ENCODE results near the gene NFATC4.

Gene NFATC4

GRCh38 chr14:24342889-24343288 lies 25.1 kb upstream of the NFATC4 start:
- WGBS (ENCODE audit: extremely low coverage, insufficient coverage, low lambda C conversion rate) = no CpG with 5 or more reads among the region's 4 CpGs
- no peak overlapping the region for H3K4me3 ChIP-seq (ENCODE audit: low read length)

DNA sequence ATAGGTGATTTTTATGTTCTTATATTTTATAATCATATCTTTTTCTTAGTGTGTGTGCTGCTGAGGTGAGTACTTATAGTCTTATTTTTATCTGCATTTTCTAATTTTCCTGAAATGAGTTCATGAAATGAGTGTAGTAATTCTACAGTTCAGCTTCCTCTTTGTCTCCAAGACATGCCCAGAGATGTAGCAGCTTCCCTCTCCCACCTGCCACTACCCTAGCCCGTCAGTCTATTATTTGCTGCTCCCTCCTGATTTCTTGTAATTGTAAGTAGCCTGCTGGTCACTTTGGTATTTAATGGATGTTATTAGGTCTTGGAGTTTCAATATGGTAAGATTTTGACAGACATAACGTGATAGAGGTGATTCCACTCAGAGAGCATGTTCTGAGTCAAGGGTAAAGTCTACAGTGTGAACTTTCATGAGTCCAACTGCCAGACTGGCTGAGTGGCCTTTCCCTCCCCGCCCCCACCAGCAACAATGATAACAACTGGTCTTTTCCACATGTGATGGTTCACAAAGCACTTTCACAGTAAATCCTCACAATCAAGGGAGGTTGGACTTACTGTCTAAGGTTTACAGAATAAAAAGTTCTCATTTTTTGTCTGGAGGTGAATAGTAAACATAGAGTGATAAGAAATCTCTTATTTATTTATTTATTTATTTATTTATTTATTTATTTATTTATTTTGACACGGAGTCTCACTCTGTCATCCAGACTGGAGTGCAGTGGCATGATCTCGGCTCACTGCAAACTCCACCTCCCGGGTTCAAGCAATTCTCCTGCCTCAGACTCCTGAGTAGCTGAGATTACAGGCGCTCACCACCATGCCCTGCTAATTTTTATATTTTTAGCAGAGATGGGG lies 24.0 kb upstream of the NFATC4 start:
- WGBS (ENCODE audit: extremely low coverage, insufficient coverage, low lambda C conversion rate) = no CpG with 5 or more reads among the region's 7 CpGs
- no peak overlapping the region for H2BK15ac ChIP-seq (replicated peaks; ENCODE audit: low read depth)
- no peaks in the 10 kb centered on the region for H3K79me2 ChIP-seq (ENCODE audit: control insufficient read depth, insufficient read depth, low read length)
- H4K8ac ChIP-seq (ENCODE audit: low read depth, low read length) = no peak overlapping the region
- no peak overlapping the region for H4K5ac ChIP-seq (ENCODE audit: low read length)
- no peaks in the 10 kb centered on the region for H3K79me1 ChIP-seq (ENCODE audit: low read length)
- no peak overlapping the region for H3K9ac ChIP-seq (ENCODE audit: low read length)
- H3K4me3 ChIP-seq (ENCODE audit: low read length) = no peak overlapping the region
- no peaks in the 10 kb centered on the region for H3K36me3 ChIP-seq (ENCODE audit: control insufficient read depth, insufficient read depth, low read length)
- no peak overlapping the region for H2BK120ac ChIP-seq (ENCODE audit: low read depth, low read length)
- H3K56ac ChIP-seq (ENCODE audit: low read length) = no peak overlapping the region
- no peak overlapping the region for H3K23ac ChIP-seq (ENCODE audit: low read length)
- H3K4me2 ChIP-seq (ENCODE audit: low read length) = no peak overlapping the region
- no peak overlapping the region for H2BK5ac ChIP-seq (ENCODE audit: low read length)
- H3K4ac ChIP-seq (ENCODE audit: low read depth, low read length) = no peak overlapping the region
- DNase-seq = no peak
- H3K18ac ChIP-seq (ENCODE audit: low read length) = no peak overlapping the region
- H3K27ac ChIP-seq (ENCODE audit: low read depth, low read length) = no peak overlapping the region
- no peaks in the 10 kb centered on the region for H3K4me1 ChIP-seq (ENCODE audit: control insufficient read depth, low read depth, low read length)
- H3K27me3 ChIP-seq (ENCODE audit: insufficient read depth, low read length, poor library complexity) = peaks cover 19% of the 10 kb centered on the region
- no peak overlapping the region for H2AK5ac ChIP-seq (ENCODE audit: low read length)

More at GRCh38 chr14:24342889-24343288, 25.1 kb upstream of the NFATC4 start:
- Histone ChIP-seq H3K36me3 (ENCODE audit: control insufficient read depth, insufficient read depth, low read length) (no peaks in the 10 kb centered on the region), H2BK120ac (ENCODE audit: low read depth, low read length) (no peak overlapping the region), H3K4me1 (ENCODE audit: control insufficient read depth, low read depth, low read length) (no peaks in the 10 kb centered on the region), H3K56ac (ENCODE audit: low read length) (no peak overlapping the region), H3K23ac (ENCODE audit: low read length) (no peak overlapping the region), H3K18ac (ENCODE audit: low read length) (no peak overlapping the region), H3K4me2 (ENCODE audit: low read length) (no peak overlapping the region), H3K79me2 (ENCODE audit: control insufficient read depth, insufficient read depth, low read length) (no peaks in the 10 kb centered on the region), H3K27ac (ENCODE audit: low read depth, low read length) (no peak overlapping the region), H2BK5ac (ENCODE audit: low read length) (no peak overlapping the region), H4K5ac (ENCODE audit: low read length) (no peak overlapping the region), H2BK15ac (replicated peaks; ENCODE audit: low read depth) (no peak overlapping the region), H3K9ac (ENCODE audit: low read length) (no peak overlapping the region), H3K79me1 (ENCODE audit: low read length) (no peaks in the 10 kb centered on the region), H3K27me3 (ENCODE audit: insufficient read depth, low read length, poor library complexity) (peaks cover 29% of the 10 kb centered on the region), H3K4ac (ENCODE audit: low read depth, low read length) (no peak overlapping the region), H2AK5ac (ENCODE audit: low read length) (no peak overlapping the region), H4K8ac (ENCODE audit: low read depth, low read length) (no peak overlapping the region)
- no peak for DNase-seq

- Histone ChIP-seq H3K27me3 (ENCODE audit: insufficient read depth, low read length, poor library complexity) (no peaks in the 10 kb centered on the region), H3K9ac (ENCODE audit: low read length) (no peak overlapping the region), H3K79me1 (ENCODE audit: low read length) (no peaks in the 10 kb centered on the region), H3K23ac (ENCODE audit: low read length) (no peak overlapping the region), H3K4me3 (ENCODE audit: low read length) (no peak overlapping the region), H3K4me2 (ENCODE audit: low read length) (no peak overlapping the region), H2BK120ac (ENCODE audit: low read depth, low read length) (no peak overlapping the region), H3K18ac (ENCODE audit: low read length) (no peak overlapping the region), H2BK15ac (replicated peaks; ENCODE audit: low read depth) (no peak overlapping the region), H3K56ac (ENCODE audit: low read length) (no peak overlapping the region), H2BK5ac (ENCODE audit: low read length) (no peak overlapping the region), H3K4ac (ENCODE audit: low read depth, low read length) (no peak overlapping the region), H3K36me3 (ENCODE audit: control insufficient read depth, insufficient read depth, low read length) (no peaks in the 10 kb centered on the region), H3K4me1 (ENCODE audit: control insufficient read depth, low read depth, low read length) (no peaks in the 10 kb centered on the region), H3K79me2 (ENCODE audit: control insufficient read depth, insufficient read depth, low read length) (no peaks in the 10 kb centered on the region), H3K27ac (ENCODE audit: low read depth, low read length) (no peak overlapping the region), H4K8ac (ENCODE audit: low read depth, low read length) (no peak overlapping the region), H4K5ac (ENCODE audit: low read length) (no peak overlapping the region), H2AK5ac (ENCODE audit: low read length) (no peak overlapping the region)
- no CpG with 5 or more reads among the region's 1 CpG for WGBS (ENCODE audit: extremely low coverage, insufficient coverage, low lambda C conversion rate)
- no peak for DNase-seq
These were observed 20.9 kb upstream of the NFATC4 start for GRCh38 chr14:24347134-24347533.

DNA sequence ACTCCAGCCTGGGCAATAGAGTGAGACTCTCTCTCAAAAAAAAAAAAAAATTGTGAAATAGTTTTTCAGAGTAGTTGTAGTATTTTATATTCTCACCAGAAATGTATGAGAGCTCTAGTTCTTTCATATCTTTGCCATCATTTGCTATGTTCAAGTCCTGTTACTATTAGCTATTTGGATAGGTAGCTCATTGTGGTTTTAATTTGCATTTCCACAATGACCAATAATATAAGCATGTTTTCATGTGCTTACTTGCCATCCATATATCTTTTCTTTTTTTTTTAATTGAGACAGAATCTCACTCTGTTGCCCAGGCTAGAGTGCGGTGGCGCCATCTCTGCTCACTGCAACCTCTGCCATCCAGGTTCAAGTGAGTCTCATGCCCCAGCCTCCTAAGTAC lies 19.8 kb upstream of the NFATC4 start:
- no peaks in the 10 kb centered on the region for H3K79me1 ChIP-seq (ENCODE audit: low read length)
- no peak overlapping the region for H4K8ac ChIP-seq (ENCODE audit: low read depth, low read length)
- no peak overlapping the region for H3K23ac ChIP-seq (ENCODE audit: low read length)
- H3K27me3 ChIP-seq (ENCODE audit: insufficient read depth, low read length, poor library complexity) = no peaks in the 10 kb centered on the region
- no peak for DNase-seq
- H2BK15ac ChIP-seq (replicated peaks; ENCODE audit: low read depth) = no peak overlapping the region
- H2AK5ac ChIP-seq (ENCODE audit: low read length) = no peak overlapping the region
- no peak overlapping the region for H3K27ac ChIP-seq (ENCODE audit: low read depth, low read length)
- H3K4me1 ChIP-seq (ENCODE audit: control insufficient read depth, low read depth, low read length) = no peaks in the 10 kb centered on the region
- H3K4me2 ChIP-seq (ENCODE audit: low read length) = no peak overlapping the region
- H2BK120ac ChIP-seq (ENCODE audit: low read depth, low read length) = no peak overlapping the region
- no peak overlapping the region for H3K18ac ChIP-seq (ENCODE audit: low read length)
- no peaks in the 10 kb centered on the region for H3K79me2 ChIP-seq (ENCODE audit: control insufficient read depth, insufficient read depth, low read length)
- H2BK5ac ChIP-seq (ENCODE audit: low read length) = no peak overlapping the region
- no peak overlapping the region for H3K4ac ChIP-seq (ENCODE audit: low read depth, low read length)
- H3K56ac ChIP-seq (ENCODE audit: low read length) = no peak overlapping the region
- WGBS (ENCODE audit: extremely low coverage, insufficient coverage, low lambda C conversion rate) = no CpG with 5 or more reads among the region's 2 CpGs
- H3K4me3 ChIP-seq (ENCODE audit: low read length) = no peak overlapping the region
- no peaks in the 10 kb centered on the region for H3K36me3 ChIP-seq (ENCODE audit: control insufficient read depth, insufficient read depth, low read length)
- H4K5ac ChIP-seq (ENCODE audit: low read length) = no peak overlapping the region
- H3K9ac ChIP-seq (ENCODE audit: low read length) = no peak overlapping the region

- H4K5ac ChIP-seq (ENCODE audit: low read length) = no peak overlapping the region
- no peaks in the 10 kb centered on the region for H3K79me1 ChIP-seq (ENCODE audit: low read length)
- no peak overlapping the region for H2BK15ac ChIP-seq (replicated peaks; ENCODE audit: low read depth)
- H3K18ac ChIP-seq (ENCODE audit: low read length) = no peak overlapping the region
- H3K4me2 ChIP-seq (ENCODE audit: low read length) = no peak overlapping the region
- H3K27me3 ChIP-seq (ENCODE audit: insufficient read depth, low read length, poor library complexity) = no peaks in the 10 kb centered on the region
- H2BK5ac ChIP-seq (ENCODE audit: low read length) = no peak overlapping the region
- no peak overlapping the region for H2AK5ac ChIP-seq (ENCODE audit: low read length)
- H3K4ac ChIP-seq (ENCODE audit: low read depth, low read length) = no peak overlapping the region
- H3K23ac ChIP-seq (ENCODE audit: low read length) = no peak overlapping the region
- DNase-seq = no peak
- H3K27ac ChIP-seq (ENCODE audit: low read depth, low read length) = no peak overlapping the region
- no peak overlapping the region for H3K4me3 ChIP-seq (ENCODE audit: low read length)
- H3K9ac ChIP-seq (ENCODE audit: low read length) = no peak overlapping the region
- H3K36me3 ChIP-seq (ENCODE audit: control insufficient read depth, insufficient read depth, low read length) = no peaks in the 10 kb centered on the region
- no peaks in the 10 kb centered on the region for H3K4me1 ChIP-seq (ENCODE audit: control insufficient read depth, low read depth, low read length)
- no peak overlapping the region for H4K8ac ChIP-seq (ENCODE audit: low read depth, low read length)
- no CpG with 5 or more reads among the region's 5 CpGs for WGBS (ENCODE audit: extremely low coverage, insufficient coverage, low lambda C conversion rate)
- H3K56ac ChIP-seq (ENCODE audit: low read length) = no peak overlapping the region
- no peak overlapping the region for H2BK120ac ChIP-seq (ENCODE audit: low read depth, low read length)
- no peaks in the 10 kb centered on the region for H3K79me2 ChIP-seq (ENCODE audit: control insufficient read depth, insufficient read depth, low read length)
These were observed 18.2 kb upstream of the NFATC4 start for GRCh38 chr14:24349742-24350141.

DNA sequence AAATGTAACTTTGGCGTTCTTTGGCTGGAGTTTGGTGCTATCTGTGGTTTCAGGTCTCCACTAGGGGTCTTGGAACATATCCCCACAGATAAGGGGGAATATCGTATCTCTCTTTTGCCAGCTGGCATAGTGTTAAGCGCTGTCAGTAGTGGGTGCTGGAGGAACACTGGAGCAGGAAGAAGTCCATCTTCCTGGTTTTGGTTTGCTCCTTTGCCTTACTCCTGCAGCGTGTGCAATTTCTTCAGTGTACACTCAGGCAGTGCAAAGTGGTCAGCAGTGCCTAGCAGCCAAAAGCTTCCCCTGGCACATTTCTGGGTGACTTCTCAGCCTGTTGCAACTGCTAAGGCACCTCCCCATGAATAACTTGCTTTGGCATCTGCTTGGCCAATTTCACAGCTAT lies 16.5 kb upstream of the NFATC4 start:
- Histone ChIP-seq H3K4me1 (ENCODE audit: control insufficient read depth, low read depth, low read length) (no peaks in the 10 kb centered on the region), H3K9ac (ENCODE audit: low read length) (no peak overlapping the region), H3K4me2 (ENCODE audit: low read length) (no peak overlapping the region), H3K4ac (ENCODE audit: low read depth, low read length) (no peak overlapping the region), H3K27ac (ENCODE audit: low read depth, low read length) (no peak overlapping the region), H2BK120ac (ENCODE audit: low read depth, low read length) (no peak overlapping the region), H4K5ac (ENCODE audit: low read length) (no peak overlapping the region), H3K23ac (ENCODE audit: low read length) (no peak overlapping the region), H2AK5ac (ENCODE audit: low read length) (no peak overlapping the region), H2BK5ac (ENCODE audit: low read length) (no peak overlapping the region), H3K4me3 (ENCODE audit: low read length) (no peak overlapping the region), H3K36me3 (ENCODE audit: control insufficient read depth, insufficient read depth, low read length) (no peaks in the 10 kb centered on the region), H3K79me2 (ENCODE audit: control insufficient read depth, insufficient read depth, low read length) (no peaks in the 10 kb centered on the region), H3K56ac (ENCODE audit: low read length) (no peak overlapping the region), H4K8ac (ENCODE audit: low read depth, low read length) (no peak overlapping the region), H3K79me1 (ENCODE audit: low read length) (no peaks in the 10 kb centered on the region), H2BK15ac (replicated peaks; ENCODE audit: low read depth) (no peak overlapping the region), H3K18ac (ENCODE audit: low read length) (no peak overlapping the region), H3K27me3 (ENCODE audit: insufficient read depth, low read length, poor library complexity) (no peaks in the 10 kb centered on the region)
- no peak for DNase-seq
- no CpG with 5 or more reads among the region's 4 CpGs for whole genome bisulfite sequencing (ENCODE audit: extremely low coverage, insufficient coverage, low lambda C conversion rate)

Data from mesendoderm (in vitro differentiated cells).